HL-60 (cell line): ENCODE results near the gene NXPH1.

Source experiments
- DNase-seq, 2 experiments: peaks; one replicate each; pipeline ENCODE4 v3.0.0-alpha.2; 2010 to 2020; ENCODE audit warnings: low read depth in 1 of 2, low spot score in 1 of 2
- H3K27ac ChIP-seq: fragments of 250-450 bp; sonication (Bioruptor Pico); replicated peaks from 2 replicates; pipeline ENCODE4 v1.5.1; 2020; ENCODE audit warnings: mild to moderate bottlenecking, moderate library complexity
- H3K27me3 ChIP-seq: fragments of 250-450 bp; sonication (Bioruptor Pico); 2 replicates; pipeline ENCODE4 v1.5.1; 2021; ENCODE audit warnings: mild to moderate bottlenecking, moderate library complexity; ENCODE audit not compliant: insufficient read depth, poor library complexity, severe bottlenecking
- H3K4me3 ChIP-seq: replicated peaks from 2 replicates; pipeline ENCODE4 v1.5.1; 2011; ENCODE audit warnings: mild to moderate bottlenecking, control low read depth, low read length; ENCODE audit not compliant: insufficient read depth
- GABPA ChIP-seq: IDR thresholded peaks from 2 replicates; pipeline ENCODE4 v1.6.1; 2012; ENCODE audit warnings: low read depth
- POLR2AphosphoS5 ChIP-seq: IDR thresholded peaks from 2 replicates; pipeline ENCODE4 v1.6.1; 2012; ENCODE audit warnings: low read depth
- REST ChIP-seq: IDR thresholded peaks from 2 replicates; pipeline ENCODE4 v1.6.1; 2012; ENCODE audit warnings: low read depth; ENCODE audit not compliant: insufficient replicate concordance
- SPI1 ChIP-seq: IDR thresholded peaks from 2 replicates; pipeline ENCODE4 v1.6.1; 2012; ENCODE audit warnings: low read depth, mild to moderate bottlenecking, borderline replicate concordance
- TF ChIP-seq, protein P1 (sequence below): IDR thresholded peaks from one replicate; pipeline ENCODE4 v1.5.1; 2011; ENCODE audit warnings: low read length, control low read depth, inconsistent platforms; ENCODE audit not compliant: insufficient read depth

NXPH1 gene

GRCh38 chr7:8778459-8778858, 345.1 kb downstream of the NXPH1 start:
- TF ChIP-seq POLR2AphosphoS5: no peak
- TF ChIP-seq GABPA: no peak
- TF ChIP-seq, protein P1, sequence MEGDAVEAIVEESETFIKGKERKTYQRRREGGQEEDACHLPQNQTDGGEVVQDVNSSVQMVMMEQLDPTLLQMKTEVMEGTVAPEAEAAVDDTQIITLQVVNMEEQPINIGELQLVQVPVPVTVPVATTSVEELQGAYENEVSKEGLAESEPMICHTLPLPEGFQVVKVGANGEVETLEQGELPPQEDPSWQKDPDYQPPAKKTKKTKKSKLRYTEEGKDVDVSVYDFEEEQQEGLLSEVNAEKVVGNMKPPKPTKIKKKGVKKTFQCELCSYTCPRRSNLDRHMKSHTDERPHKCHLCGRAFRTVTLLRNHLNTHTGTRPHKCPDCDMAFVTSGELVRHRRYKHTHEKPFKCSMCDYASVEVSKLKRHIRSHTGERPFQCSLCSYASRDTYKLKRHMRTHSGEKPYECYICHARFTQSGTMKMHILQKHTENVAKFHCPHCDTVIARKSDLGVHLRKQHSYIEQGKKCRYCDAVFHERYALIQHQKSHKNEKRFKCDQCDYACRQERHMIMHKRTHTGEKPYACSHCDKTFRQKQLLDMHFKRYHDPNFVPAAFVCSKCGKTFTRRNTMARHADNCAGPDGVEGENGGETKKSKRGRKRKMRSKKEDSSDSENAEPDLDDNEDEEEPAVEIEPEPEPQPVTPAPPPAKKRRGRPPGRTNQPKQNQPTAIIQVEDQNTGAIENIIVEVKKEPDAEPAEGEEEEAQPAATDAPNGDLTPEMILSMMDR: no peak
- TF ChIP-seq REST: no peak
- no peak for TF ChIP-seq SPI1
- Histone ChIP-seq H3K4me3 (no peak overlapping the region), H3K27me3 (no peaks in the 10 kb centered on the region), H3K27ac (no peak overlapping the region)
- no peak for DNase-seq

- H3K4me3 ChIP-seq: no peak overlapping the region
- no peaks in the 10 kb centered on the region for H3K27me3 ChIP-seq
- TF ChIP-seq REST (no peak), POLR2AphosphoS5 (no peak), SPI1 (no peak), GABPA (no peak)
- TF ChIP-seq, protein P1: no peak
- no peak overlapping the region for H3K27ac ChIP-seq
- DNase-seq: no peak
These were observed 347.8 kb downstream of the NXPH1 start for GRCh38 chr7:8781166-8781565.

DNA sequence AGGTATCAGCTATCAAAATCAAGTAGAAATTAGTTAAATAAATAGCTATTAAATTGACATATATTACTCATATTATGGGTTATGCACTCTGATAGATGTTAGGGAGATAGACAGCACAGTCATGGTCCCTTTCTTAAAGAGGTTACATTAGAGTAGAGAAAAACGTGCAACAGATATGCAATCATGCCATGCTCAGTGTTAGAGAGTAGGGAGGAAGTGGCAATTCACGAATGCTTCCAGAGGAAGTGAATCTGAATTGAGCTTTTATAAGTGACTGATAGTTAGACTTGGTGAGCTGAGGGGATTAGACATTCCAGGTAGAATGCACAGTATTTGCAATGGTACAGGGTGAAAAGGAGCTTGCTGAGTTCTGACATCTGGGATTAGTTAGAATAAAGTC, 349.8 kb downstream of the NXPH1 start:
- Histone ChIP-seq H3K4me3 (no peak overlapping the region), H3K27me3 (no peaks in the 10 kb centered on the region), H3K27ac (no peak overlapping the region)
- TF ChIP-seq REST: no peak
- peak; percentile 12; the same call in 1 of the 2 replicates for TF ChIP-seq SPI1
- no peak for TF ChIP-seq GABPA
- TF ChIP-seq, protein P1: no peak
- no peak for DNase-seq
